Measurements from ENCODE around the gene HECTD1.

HECTD1 gene

DNA sequence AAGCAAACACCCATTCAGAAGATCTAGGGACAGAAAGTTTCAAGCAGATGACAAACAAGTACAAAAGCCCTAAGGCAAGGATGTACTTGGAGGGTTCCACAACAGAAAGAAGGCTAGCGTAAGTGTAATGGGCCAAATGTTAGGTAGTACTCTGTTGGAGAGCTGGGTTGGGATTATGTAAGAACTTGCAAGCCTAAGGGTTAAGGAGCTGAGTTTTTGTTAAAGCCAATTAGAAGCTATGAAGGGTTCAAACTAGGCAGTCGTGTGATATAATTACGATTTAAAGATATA is 41.4 kb downstream of the HECTD1 start:
- POLR2A ChIA-PET (ENCODE audit: low non-redundant PET): no interaction called here
- no peak for DNase-seq (ENCODE audit: low spot score)
- CTCF ChIA-PET: interaction anchor here (0.6 to 1.2 kb wide), 2 partner anchors 10 to 160 kb away, joined by 3 to 4 read pairs; no protein-coding TSS in a partner anchor
- no peak for TF ChIP-seq CTCF (conservative IDR thresholded peaks at IDR 0.05; ENCODE audit: low read depth)
- peak overlapping the region; percentile 74 for H3K27ac ChIP-seq

DNA sequence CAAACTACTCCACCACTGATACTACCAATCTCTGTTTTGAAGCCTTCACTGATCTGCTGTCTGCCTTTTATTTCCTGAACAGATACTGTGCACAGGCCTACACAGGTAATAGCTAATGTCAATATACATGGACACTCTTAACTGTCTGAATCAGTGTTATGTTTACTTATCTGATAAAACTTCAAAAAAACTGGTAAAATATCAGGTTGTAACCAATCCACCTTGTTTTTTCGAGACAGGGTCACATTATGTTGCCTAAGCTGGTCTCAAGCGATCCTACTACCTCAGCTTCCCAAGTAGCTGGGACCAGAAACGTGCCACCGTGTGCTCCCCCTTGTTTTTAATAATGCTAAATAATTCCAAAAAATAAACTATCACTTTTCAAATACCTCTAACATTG is 43.5 kb downstream of the HECTD1 start:
- ChIA-PET POLR2A (ENCODE audit: low non-redundant PET) (no interaction called here), CTCF (no interaction called here)
- DNase-seq (ENCODE audit: low spot score): no peak
- H3K27ac ChIP-seq: no peak overlapping the region
- no peak for TF ChIP-seq CTCF (conservative IDR thresholded peaks at IDR 0.05; ENCODE audit: low read depth)

GRCh38 chr14:31162910-31163649 is 44.5 kb downstream of the HECTD1 start:
- no peak for TF ChIP-seq CTCF (conservative IDR thresholded peaks at IDR 0.05; ENCODE audit: low read depth)
- H3K27ac ChIP-seq: no peak overlapping the region
- no peak for DNase-seq (ENCODE audit: low spot score)
- POLR2A ChIA-PET (ENCODE audit: low non-redundant PET): no interaction called here
- CTCF ChIA-PET: no interaction called here

DNA sequence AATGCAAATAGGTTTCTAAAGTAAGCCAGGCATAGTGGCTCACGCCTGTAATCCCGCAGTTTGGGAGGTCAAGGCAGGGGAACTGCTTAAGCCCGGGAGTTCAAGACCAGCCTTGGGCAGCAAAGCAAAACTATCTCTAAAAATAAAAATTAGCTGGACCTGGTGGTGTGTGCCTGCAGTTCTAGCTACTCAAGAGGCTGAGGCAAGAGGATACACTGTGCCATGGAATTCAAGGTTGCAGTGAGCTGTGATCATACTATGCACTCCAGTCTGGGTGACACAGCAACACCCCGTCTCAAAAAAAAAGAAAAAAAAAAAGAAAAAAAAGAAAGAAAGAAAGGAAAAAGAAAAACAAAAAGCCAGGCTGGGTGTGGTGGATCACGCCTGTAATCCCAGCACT is 46.3 kb downstream of the HECTD1 start:
- no peak overlapping the region for H3K27ac ChIP-seq
- DNase-seq (ENCODE audit: low spot score): no peak
- ChIA-PET CTCF (interaction anchor here (0.5 kb wide), 1 partner anchor 224 kb away, joined by 4 read pairs; no protein-coding TSS in a partner anchor), POLR2A (ENCODE audit: low non-redundant PET) (no interaction called here)
- no peak for TF ChIP-seq CTCF (conservative IDR thresholded peaks at IDR 0.05; ENCODE audit: low read depth)

DNA sequence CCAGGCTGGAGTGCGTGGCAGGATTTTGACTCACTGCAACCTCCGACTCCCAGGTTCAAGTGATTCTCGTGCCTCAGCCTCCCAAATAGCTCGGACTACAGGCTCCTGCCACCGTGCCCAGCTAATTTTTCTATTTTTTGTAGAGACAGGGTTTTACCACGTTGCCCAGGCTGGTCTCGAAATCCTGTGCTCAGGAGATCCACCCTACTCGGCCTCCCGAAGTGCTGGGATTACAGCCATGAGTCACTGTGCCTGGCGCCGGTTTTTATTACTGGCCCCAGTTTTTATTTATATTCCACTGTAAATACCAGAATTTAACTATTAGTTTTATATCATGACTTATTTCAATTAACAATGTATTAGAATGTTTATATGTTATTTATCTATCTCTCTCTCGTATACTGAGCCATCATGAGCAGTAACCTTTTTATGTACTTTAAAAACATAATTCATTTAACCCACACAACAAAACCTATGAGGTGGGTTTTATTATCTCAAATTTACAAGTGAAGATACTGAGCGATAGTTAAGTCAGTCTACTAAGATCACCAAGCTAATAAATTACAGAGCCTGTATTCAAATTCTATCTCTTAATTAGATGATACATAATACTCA is 47.8 kb downstream of the HECTD1 start:
- TF ChIP-seq CTCF (conservative IDR thresholded peaks at IDR 0.05; ENCODE audit: low read depth): no peak
- CTCF ChIA-PET: interaction anchor here (0.7 kb wide), 1 partner anchor 61 kb away, joined by 3 read pairs; no protein-coding TSS in a partner anchor
- DNase-seq (ENCODE audit: low spot score): no peak
- POLR2A ChIA-PET (ENCODE audit: low non-redundant PET): interaction anchor here (0.6 kb wide), 1 partner anchor 238 kb away, joined by 3 read pairs; no protein-coding TSS in a partner anchor
- H3K27ac ChIP-seq: peak overlapping the region; percentile 51

DNA sequence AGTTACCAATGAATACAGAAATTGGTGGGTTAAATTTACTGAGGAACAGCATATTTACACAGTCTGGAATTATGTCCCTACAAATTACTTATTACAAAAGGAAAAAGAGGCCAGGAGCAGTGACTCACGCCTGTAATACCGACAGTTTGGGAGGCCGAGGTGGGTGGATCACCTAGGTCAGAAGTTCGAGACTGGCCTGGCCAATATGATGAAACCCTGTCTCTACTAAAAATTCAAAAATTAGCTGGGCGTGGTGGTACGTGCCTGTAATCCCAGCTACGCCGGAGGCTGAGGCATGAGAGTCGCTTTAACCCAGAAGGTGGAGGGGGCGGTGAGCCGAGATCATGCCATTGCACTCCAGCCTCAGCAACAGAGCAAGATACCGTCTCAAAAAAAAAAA is 52.6 kb downstream of the HECTD1 start:
- POLR2A ChIA-PET (ENCODE audit: low non-redundant PET): no interaction called here
- DNase-seq (ENCODE audit: low spot score): no peak
- TF ChIP-seq CTCF (conservative IDR thresholded peaks at IDR 0.05; ENCODE audit: low read depth): no peak
- CTCF ChIA-PET: no interaction called here
- no peak overlapping the region for H3K27ac ChIP-seq
